Activated B cell treated with CpG ODN at 0.5 μM for 24 hours (primary cell): Measurements from ENCODE around the gene IMP3. TPM values are rescaled to one million over a fixed set of nuclear protein-coding genes. Genes with fewer than 3 reads are reported as not detected.
A peak's percentile ranks its signal among the peaks of the same experiment; 100 is the strongest.

ENCODE experiments used
- ATAC-seq: fragments of 200-7000 bp; cut with Tn5 transposase; one replicate; pipeline ENCODE4 v1.10.0; 2021; ENCODE audit warnings: low read depth, mild to moderate bottlenecking, moderate library complexity
- CTCF ChIA-PET: fragments of 350-600 bp; sonication (Branson Sonifier 250); formaldehyde crosslinking; loops from one replicate; lab custom pipeline; 2021; ENCODE audit warnings: antibody characterized with exemption; lab: Charles Lee
- POLR2A ChIA-PET: fragments of 350-600 bp; sonication (Branson Sonifier 250); formaldehyde crosslinking; loops from one replicate; lab custom pipeline; 2021; ENCODE audit warnings: antibody characterized with exemption; lab: Charles Lee
- DNase-seq: peaks from one replicate; pipeline ENCODE4 v3.0.0; 2022
- H3K27ac Mint-ChIP-seq: one replicate; pipeline ENCODE4 v1.8.0; 2020; ENCODE audit warnings: mixed read lengths
- H3K27me3 Mint-ChIP-seq: one replicate; pipeline ENCODE4 v1.8.0; 2021; ENCODE audit warnings: mixed read lengths
- H3K36me3 Mint-ChIP-seq: one replicate; pipeline ENCODE4 v1.8.0; 2021; ENCODE audit warnings: low read depth, mixed read lengths
- H3K4me1 Mint-ChIP-seq: one replicate; pipeline ENCODE4 v1.8.0; 2021; ENCODE audit warnings: mixed read lengths
- H3K4me3 Mint-ChIP-seq: one replicate; pipeline ENCODE4 v1.8.0; 2020; ENCODE audit warnings: mild to moderate bottlenecking, mixed read lengths
- H3K9me3 Mint-ChIP-seq: one replicate; pipeline ENCODE4 v1.8.0; 2020; ENCODE audit warnings: mixed read lengths
- intact Hi-C: fragments of 100-400 bp; cut with micrococcal nuclease; formaldehyde crosslinking; loops from one replicate; pipeline ENCODE4 v1.15.1; 2024
- total RNA-seq: library from RNA; stranded (reverse); gene quantifications from 2 replicates; pipeline ENCODE4 v1.2.3, GENCODE V29; 2022
- TF ChIP-seq, protein P1 (sequence below): fragments of 200-600 bp; IDR thresholded peaks from one replicate; pipeline ENCODE4 v1.8.0; 2022; ENCODE audit warnings: antibody characterized with exemption, mild to moderate bottlenecking

IMP3 gene
- total RNA-seq, 1 donor from 2014 or later, result 65.6 TPM

DNA sequence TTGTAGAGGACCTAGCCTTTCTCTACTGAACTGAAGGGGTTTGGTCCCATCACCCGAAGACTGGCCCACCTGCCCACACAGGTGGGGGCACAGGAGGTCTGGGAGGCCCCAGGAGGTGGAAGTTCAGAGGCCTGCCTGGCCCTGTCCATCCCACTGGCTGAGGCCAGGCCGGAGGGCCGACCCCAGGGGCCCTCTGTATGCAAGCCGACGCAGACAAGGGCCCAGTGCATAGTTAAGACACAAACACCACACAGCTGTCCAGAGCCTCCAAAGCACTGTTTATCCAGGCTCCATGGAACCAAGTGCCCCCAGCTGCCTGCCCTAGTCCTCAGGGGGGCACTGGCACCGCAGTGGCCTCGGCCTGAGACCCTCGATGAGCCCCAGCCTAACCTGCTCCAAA, 34.3 kb upstream of the IMP3 start:
- Mint-ChIP-seq H3K27ac (no peak overlapping the region), H3K4me3 (no peak overlapping the region), H3K36me3 (no peaks in the 10 kb centered on the region), H3K4me1 (peaks cover 4% of the 10 kb centered on the region), H3K9me3 (no peaks in the 10 kb centered on the region), H3K27me3 (peaks cover 5% of the 10 kb centered on the region)
- ChIA-PET POLR2A (no interaction called here), CTCF (interaction anchor here (0.5 kb wide), 1 partner anchor 9 kb away, joined by 3 read pairs; no protein-coding TSS in a partner anchor)
- no peak for DNase-seq
- ATAC-seq, result no peak
- intact Hi-C loops, result no loop called here
- TF ChIP-seq, protein P1, sequence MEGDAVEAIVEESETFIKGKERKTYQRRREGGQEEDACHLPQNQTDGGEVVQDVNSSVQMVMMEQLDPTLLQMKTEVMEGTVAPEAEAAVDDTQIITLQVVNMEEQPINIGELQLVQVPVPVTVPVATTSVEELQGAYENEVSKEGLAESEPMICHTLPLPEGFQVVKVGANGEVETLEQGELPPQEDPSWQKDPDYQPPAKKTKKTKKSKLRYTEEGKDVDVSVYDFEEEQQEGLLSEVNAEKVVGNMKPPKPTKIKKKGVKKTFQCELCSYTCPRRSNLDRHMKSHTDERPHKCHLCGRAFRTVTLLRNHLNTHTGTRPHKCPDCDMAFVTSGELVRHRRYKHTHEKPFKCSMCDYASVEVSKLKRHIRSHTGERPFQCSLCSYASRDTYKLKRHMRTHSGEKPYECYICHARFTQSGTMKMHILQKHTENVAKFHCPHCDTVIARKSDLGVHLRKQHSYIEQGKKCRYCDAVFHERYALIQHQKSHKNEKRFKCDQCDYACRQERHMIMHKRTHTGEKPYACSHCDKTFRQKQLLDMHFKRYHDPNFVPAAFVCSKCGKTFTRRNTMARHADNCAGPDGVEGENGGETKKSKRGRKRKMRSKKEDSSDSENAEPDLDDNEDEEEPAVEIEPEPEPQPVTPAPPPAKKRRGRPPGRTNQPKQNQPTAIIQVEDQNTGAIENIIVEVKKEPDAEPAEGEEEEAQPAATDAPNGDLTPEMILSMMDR, result no peak

- Mint-ChIP-seq H3K27me3 (no peaks in the 10 kb centered on the region), H3K27ac (no peak overlapping the region), H3K4me1 (peaks cover 4% of the 10 kb centered on the region), H3K36me3 (no peaks in the 10 kb centered on the region), H3K9me3 (no peaks in the 10 kb centered on the region), H3K4me3 (no peak overlapping the region)
- ATAC-seq, result peak; percentile 66
- ChIA-PET POLR2A (interaction anchor here (1.2 kb wide), 1 partner anchor 34 kb away, joined by 4 read pairs; the partner anchor contains the start of gene IMP3), CTCF (no interaction called here)
- DNase-seq, result no peak
- TF ChIP-seq, protein P1, result no peak
- intact Hi-C loops, result no loop called here
These were observed 33.6 kb upstream of the IMP3 start for GRCh38 chr15:75673426-75674235.

DNA sequence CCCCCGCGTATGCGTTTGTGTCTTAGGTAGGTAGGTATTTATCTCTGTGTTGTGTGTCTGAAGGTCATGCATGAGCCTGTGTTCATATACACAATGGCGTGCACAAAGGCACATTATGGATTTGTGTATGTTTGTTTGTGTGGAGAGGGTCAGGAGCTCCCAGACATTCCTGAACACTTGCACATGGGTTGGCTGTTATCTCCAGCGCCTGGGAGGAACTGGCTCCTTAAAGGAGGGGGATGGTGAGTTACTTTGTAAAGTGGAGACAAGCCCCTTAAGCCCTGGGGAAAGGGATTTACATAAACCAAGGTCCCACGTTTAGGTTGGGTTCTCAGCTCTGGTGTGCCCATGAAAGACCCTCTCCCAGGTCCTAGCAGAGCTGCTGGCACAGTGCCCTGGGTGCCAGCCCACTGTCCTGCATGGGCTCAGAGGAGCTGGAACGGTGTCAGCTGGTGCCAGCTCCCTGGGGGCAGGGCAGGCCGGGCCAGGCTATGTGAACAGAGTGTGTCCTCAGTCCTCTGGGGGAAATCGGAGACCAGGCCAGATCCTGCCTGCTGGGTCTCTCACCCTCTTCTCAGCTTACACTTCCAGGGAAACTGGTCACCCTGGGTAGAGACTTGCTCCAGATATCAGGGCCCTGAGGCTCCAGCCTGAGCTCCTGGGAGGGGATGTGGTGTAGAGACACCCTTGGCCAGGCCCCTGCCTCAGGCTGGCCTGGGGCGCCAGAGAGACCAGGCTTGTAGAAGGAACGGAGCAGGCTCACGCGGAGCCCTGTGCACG, 32.8 kb upstream of the IMP3 start:
- Mint-ChIP-seq H3K9me3 (no peaks in the 10 kb centered on the region), H3K27ac (no peak overlapping the region), H3K27me3 (no peaks in the 10 kb centered on the region), H3K4me3 (no peak overlapping the region), H3K4me1 (peaks cover 2% of the 10 kb centered on the region), H3K36me3 (no peaks in the 10 kb centered on the region)
- ATAC-seq (no peak), DNase-seq (no peak)
- TF ChIP-seq, protein P1, result no peak
- intact Hi-C loops, result no loop called here
- ChIA-PET CTCF (no interaction called here), POLR2A (interaction anchor here (1.2 kb wide), 1 partner anchor 33 kb away, joined by 4 read pairs; the partner anchor contains the start of gene IMP3)

GRCh38 chr15:75671730-75672602, 31.9 kb upstream of the IMP3 start:
- TF ChIP-seq, protein P1, result no peak
- Mint-ChIP-seq H3K36me3 (no peaks in the 10 kb centered on the region), H3K27me3 (peaks cover 4% of the 10 kb centered on the region), H3K9me3 (no peaks in the 10 kb centered on the region), H3K4me3 (no peak overlapping the region), H3K4me1 (peaks cover 1% of the 10 kb centered on the region), H3K27ac (no peak overlapping the region)
- no peak for DNase-seq
- POLR2A ChIA-PET, result no interaction called here
- no peak for ATAC-seq
- CTCF ChIA-PET, result interaction anchor here (1.0 kb wide), 1 partner anchor 14 kb away, joined by 3 read pairs; no protein-coding TSS in a partner anchor
- intact Hi-C loops, result no loop called here
